H1 (cell line): ENCODE data around the gene FAM241B. TPM values are rescaled to one million over a fixed set of nuclear protein-coding genes. Genes with fewer than 3 reads are reported as not detected.
A peak's percentile ranks its signal among the peaks of the same experiment; 100 is the strongest.

Source experiments
- CTCF ChIA-PET: fragments of 300-600 bp; sonication (Branson Sonifier 250); formaldehyde crosslinking; loops from one replicate; lab custom pipeline; 2021; ENCODE audit not compliant: partially characterized antibody; lab: Charles Lee
- POLR2A ChIA-PET: fragments of 300-600 bp; sonication (Branson Sonifier 250); formaldehyde crosslinking; loops from one replicate; lab custom pipeline; 2021; ENCODE audit warnings: inconsistent platforms; ENCODE audit not compliant: partially characterized antibody; lab: Charles Lee
- DNase-seq, 2 experiments: peaks; one replicate each; pipeline versions ENCODE4 v3.0.0 to v3.0.0-alpha.2; 2010 to 2022; ENCODE audit warnings: low spot score in 2 of 2, low read depth in 1 of 2, mixed read lengths in 1 of 2
- FAIRE-seq: peaks from 2 replicates; lab custom pipeline; 2011; peaks lifted over from hg19 to GRCh38; lab: Jason Lieb, UNC
- H2AFZ ChIP-seq: 2 replicates; pipeline ENCODE4 v1.8.1; 2012; ENCODE audit warnings: low read length, inconsistent platforms
- H2AK5ac ChIP-seq: 2 replicates; pipeline ENCODE4 v1.6.1; 2013; ENCODE audit warnings: low read depth, low read length
- H2BK120ac ChIP-seq: replicated peaks from 2 replicates; pipeline ENCODE3; 2013; ENCODE audit warnings: low read depth, low read length, inconsistent platforms
- H2BK12ac ChIP-seq: 2 replicates; pipeline ENCODE4 v1.6.1; 2013; ENCODE audit warnings: low read depth, low read length
- H2BK15ac ChIP-seq: 2 replicates; pipeline ENCODE4 v1.6.1; 2013; ENCODE audit warnings: low read length
- H2BK20ac ChIP-seq: 2 replicates; pipeline ENCODE4 v1.6.1; 2013; ENCODE audit warnings: low read length
- H2BK5ac ChIP-seq: 2 replicates; pipeline ENCODE4 v1.6.1; 2013; ENCODE audit warnings: low read depth, low read length
- H3K14ac ChIP-seq: 2 replicates; pipeline ENCODE4 v1.6.1; 2013; ENCODE audit warnings: inconsistent platforms; ENCODE audit not compliant: insufficient read length
- H3K18ac ChIP-seq: 2 replicates; pipeline ENCODE4 v1.6.1; 2013; ENCODE audit warnings: low read length; ENCODE audit errors: extremely low read depth
- H3K23ac ChIP-seq: 2 replicates; pipeline ENCODE4 v1.6.1; 2013; ENCODE audit warnings: inconsistent platforms; ENCODE audit not compliant: insufficient read length
- H3K23me2 ChIP-seq: 2 replicates; pipeline ENCODE4 v1.6.1; 2013; ENCODE audit warnings: low read depth, low read length
- H3K27ac ChIP-seq: 2 replicates; pipeline ENCODE4 v1.6.1; 2011; ENCODE audit warnings: low read depth, low read length, inconsistent platforms
- H3K27me3 ChIP-seq, 4 experiments: replicated peaks in 1 of 4; 1 replicate in 1 of 4; 2 replicates in 3 of 4; pipeline versions ENCODE4 v1.6.1 to v1.8.1; 2011 to 2013; ENCODE audit warnings: low read length in 3 of 4, mild to moderate bottlenecking in 3 of 4, inconsistent platforms in 2 of 4, mixed read lengths in 2 of 4, moderate library complexity in 1 of 4; ENCODE audit not compliant: control insufficient read depth in 3 of 4, insufficient read depth in 3 of 4; ENCODE audit errors: extremely low read depth in 1 of 4
- H3K36me3 ChIP-seq, 4 experiments: 2 replicates each; pipeline versions ENCODE4 v1.6.1 to v1.8.1; 2011 to 2013; ENCODE audit warnings: mild to moderate bottlenecking in 4 of 4, low read length in 3 of 4, moderate library complexity in 2 of 4, control low read depth in 1 of 4, inconsistent platforms in 1 of 4; ENCODE audit not compliant: insufficient read depth in 4 of 4, control insufficient read depth in 2 of 4
- H3K4ac ChIP-seq: replicated peaks from 2 replicates; pipeline ENCODE3; 2013; ENCODE audit warnings: low read length, low read depth, mixed read lengths, inconsistent platforms; ENCODE audit not compliant: insufficient read length
- H3K4me1 ChIP-seq, 4 experiments: replicated peaks in 1 of 4; 1 replicate in 1 of 4; 2 replicates in 3 of 4; pipeline versions ENCODE4 v1.6.1 to v1.8.1; 2011 to 2013; ENCODE audit warnings: low read length in 3 of 4, inconsistent platforms in 2 of 4, mixed read lengths in 1 of 4; ENCODE audit not compliant: insufficient read depth in 4 of 4, control insufficient read depth in 3 of 4
- H3K4me2 ChIP-seq, 2 experiments: 2 replicates each; pipeline versions ENCODE4 v1.6.1 to v1.8.1; 2011 to 2013; ENCODE audit warnings: low read depth in 2 of 2, low read length in 2 of 2, control low read depth in 1 of 2, inconsistent platforms in 1 of 2, mild to moderate bottlenecking in 1 of 2; ENCODE audit not compliant: insufficient read depth in 1 of 2
- H3K4me3 ChIP-seq, 4 experiments: fragments of 200-600, 300-600 bp in 1 of 4; sonication (generic), shearing (Covaris generic), sonication (Bioruptor Twin) in 1 of 4; 2 replicates each; pipeline versions ENCODE4 v1.5.1 to v1.8.1; 2011 to 2016; ENCODE audit warnings: low read length in 4 of 4, low read depth in 3 of 4, control low read depth in 2 of 4, inconsistent platforms in 2 of 4, mild to moderate bottlenecking in 2 of 4, mixed read lengths in 1 of 4, moderate library complexity in 1 of 4; ENCODE audit not compliant: insufficient read depth in 2 of 4; ENCODE audit errors: extremely low read depth in 1 of 4
- H3K56ac ChIP-seq: replicated peaks from 2 replicates; pipeline ENCODE3; 2013; ENCODE audit warnings: low read depth, mild to moderate bottlenecking, mixed read lengths, low read length, inconsistent platforms; ENCODE audit not compliant: insufficient read length
- H3K79me1 ChIP-seq: 2 replicates; pipeline ENCODE4 v1.6.1; 2013; ENCODE audit warnings: low read depth, low read length, control low read depth
- H3K79me2 ChIP-seq, 2 experiments: 2 replicates each; pipeline versions ENCODE4 v1.6.1 to v1.8.1; 2012 to 2013; ENCODE audit warnings: low read length in 2 of 2, mild to moderate bottlenecking in 2 of 2, inconsistent platforms in 1 of 2; ENCODE audit not compliant: insufficient read depth in 2 of 2, control insufficient read depth in 1 of 2
- H3K9ac ChIP-seq, 4 experiments: replicated peaks in 1 of 4; 1 replicate in 1 of 4; 2 replicates in 3 of 4; pipeline versions ENCODE4 v1.6.1 to v1.8.1; 2011 to 2013; ENCODE audit warnings: low read depth in 3 of 4, low read length in 3 of 4, control low read depth in 2 of 4, mild to moderate bottlenecking in 2 of 4, moderate library complexity in 2 of 4, inconsistent platforms in 1 of 4; ENCODE audit errors: extremely low read depth in 1 of 4
- H3K9me3 ChIP-seq, 2 experiments: 2 replicates each; pipeline versions ENCODE4 v1.6.1 to v1.8.1; 2012 to 2013; ENCODE audit warnings: mild to moderate bottlenecking in 2 of 2, moderate library complexity in 2 of 2, control low read depth in 1 of 2, inconsistent platforms in 1 of 2, low read depth in 1 of 2, low read length in 1 of 2, mixed read lengths in 1 of 2; ENCODE audit not compliant: insufficient read depth in 2 of 2
- H4K20me1 ChIP-seq, 2 experiments: replicated peaks in 1 of 2; 2 replicates each; pipeline versions ENCODE3 to v1.8.1; 2011 to 2013; ENCODE audit warnings: inconsistent platforms in 2 of 2, low read length in 2 of 2, mild to moderate bottlenecking in 1 of 2; ENCODE audit not compliant: insufficient read depth in 2 of 2, control insufficient read depth in 1 of 2
- H4K5ac ChIP-seq: 2 replicates; pipeline ENCODE4 v1.6.1; 2013; ENCODE audit warnings: low read length, low read depth, mixed read lengths, inconsistent platforms; ENCODE audit not compliant: insufficient read length
- H4K8ac ChIP-seq: 2 replicates; pipeline ENCODE4 v1.8.0; 2013; ENCODE audit warnings: mild to moderate bottlenecking, moderate library complexity, low read length, inconsistent platforms; ENCODE audit not compliant: insufficient read depth; ENCODE audit errors: extremely low read depth
- H4K91ac ChIP-seq: replicated peaks from 2 replicates; pipeline ENCODE3; 2013; ENCODE audit warnings: low read length, mixed read lengths, inconsistent platforms; ENCODE audit not compliant: insufficient read length
- CTCF ChIP-seq, 3 experiments: IDR thresholded peaks; 1 replicate in 2 of 3; 2 replicates in 1 of 3; pipeline versions ENCODE4 v1.5.1 to v1.6.1; 2011; ENCODE audit warnings: low read length in 3 of 3, mild to moderate bottlenecking in 3 of 3, inconsistent platforms in 2 of 3, low read depth in 1 of 3, moderate library complexity in 1 of 3; ENCODE audit not compliant: insufficient read depth in 1 of 3; ENCODE audit errors: control extremely low read depth in 1 of 3
- NRF1 ChIP-seq: IDR thresholded peaks from 2 replicates; pipeline ENCODE4 v1.6.1; 2011; ENCODE audit warnings: mild to moderate bottlenecking, low read depth, low read length, improper control_type of control experiment
- RAD21 ChIP-seq, 2 experiments: IDR thresholded peaks in 1 of 2; conservative IDR thresholded peaks in 1 of 2; 2 replicates each; pipeline ENCODE4 v1.6.1; 2011; ENCODE audit warnings: low read depth in 2 of 2, low read length in 2 of 2, improper control_type of control experiment in 1 of 2, inconsistent platforms in 1 of 2, mild to moderate bottlenecking in 1 of 2, moderate library complexity in 1 of 2
- YY1 ChIP-seq: IDR thresholded peaks from 2 replicates; pipeline ENCODE4 v1.6.1; 2011; ENCODE audit warnings: low read depth, mild to moderate bottlenecking, low read length
- WGBS, 2 experiments: shearing (Covaris generic) in 1 of 2; methylation state at CpG; one replicate each; pipeline versions ENCODE4 v1.1.6 to v1.1.7; 2013 to 2015; ENCODE audit warnings: low lambda C conversion rate in 2 of 2, mixed read lengths in 2 of 2, inconsistent platforms in 1 of 2, low coverage in 1 of 2, missing lambda C conversion rate in 1 of 2; ENCODE audit not compliant: insufficient replicate concordance in 2 of 2, insufficient coverage in 1 of 2, insufficient read length in 1 of 2; ENCODE audit errors: extremely low coverage in 1 of 2, missing lambda C conversion rate in 1 of 2; 5-methylcytosine and 5-hydroxymethylcytosine counted together
- polyA plus RNA-seq, 7 experiments: library from polyadenylated mRNA; depleted of rRNA in 3 of 7; stranded (reverse) in 5 of 7; unstranded in 2 of 7; fragments of >200 nt in 5 of 7; fragments of 200-250 nt in 2 of 7; gene quantifications; 1 replicate in 5 of 7; 2 replicates in 1 of 7; 4 replicates in 1 of 7; pipeline versions ENCODE4 v1.2.1 to v1.2.3, GENCODE V29; 2011 to 2013; ENCODE audit warnings: missing spikeins in 2 of 7, mixed read lengths in 2 of 7
- total RNA-seq: library from RNA; stranded (reverse); fragmentation: NEBNext Ultra II Directional; extraction: Animal tissue kit (Norgen Biotek cat#: 25700); gene quantifications from 2 replicates; pipeline ENCODE4 v1.2.1, GENCODE V29; 2021

FAM241B gene
- total and polyA plus RNA-seq, 2 of the 8 experiments (the other 6 are each of a cell fraction or from before 2014, with no cell fraction given) = 19.3 to 30.1 TPM

- CTCF ChIA-PET = interaction anchor here (0.7 to 59.4 kb wide), 20 partner anchors 10 to 433 kb away, joined by 3 to 1374 read pairs (median 4); partner anchors contain the start of gene FAM241B
- no peak overlapping the region for H2AFZ ChIP-seq
- H3K4ac ChIP-seq = no peak overlapping the region
- H3K4me2 ChIP-seq = no peak overlapping the region
- no peak overlapping the region for H3K56ac ChIP-seq
- no peaks in the 10 kb centered on the region for H3K23me2 ChIP-seq
- 62% methylated on average over 7 of the region's 9 CpGs; no CpG with 5 or more reads in 1 of the 2 experiments for WGBS, 2 experiments
- H4K5ac ChIP-seq = no peak overlapping the region
- H2BK5ac ChIP-seq = no peak overlapping the region
- FAIRE-seq (no peak), DNase-seq (peak in 1 of 2 experiments; percentile 66)
- H4K91ac ChIP-seq = no peak overlapping the region
- no peaks in the 10 kb centered on the region; a peak in 1 of 7 replicates for H3K27me3 ChIP-seq
- H3K14ac ChIP-seq = no peak overlapping the region
- H3K79me2 ChIP-seq = no peaks in the 10 kb centered on the region
- no peak overlapping the region for H2AK5ac ChIP-seq
- H3K9ac ChIP-seq = no peak overlapping the region
- no peak overlapping the region; the same call in 1 of the 2 replicates for H4K8ac ChIP-seq
- H2BK20ac ChIP-seq = 0 out of 2 replicates have a peak overlapping the region, but pooled peaks have one; percentile 67
- peak; percentile 26 to 41; a peak in 3 of 4 replicates for TF ChIP-seq RAD21 (IDR thresholded peaks at IDR 0.05 in 1 of 2, conservative IDR thresholded peaks at IDR 0.05 in 1 of 2; ENCODE audit: low read depth in 2 of 2, low read length in 2 of 2)
- peak; percentile 61 to 80 (median 74) for TF ChIP-seq CTCF (IDR thresholded peaks at IDR 0.05; ENCODE audit: control extremely low read depth in 1 of 3, insufficient read depth in 1 of 3, low read depth in 1 of 3, low read length in 3 of 3)
- no peak for TF ChIP-seq NRF1
- TF ChIP-seq YY1 = no peak
- H2BK15ac ChIP-seq = no peak overlapping the region; the same call in 1 of the 2 replicates
- H3K23ac ChIP-seq = no peak overlapping the region
- no peak overlapping the region for H2BK120ac ChIP-seq
- no peaks in the 10 kb centered on the region for H4K20me1 ChIP-seq
- peaks cover 0 to 8% (median 1%) of the 10 kb centered on the region in 4 experiments; a peak in 3 of 7 replicates for H3K4me1 ChIP-seq
- H3K9me3 ChIP-seq = no peaks in the 10 kb centered on the region
- peak overlapping the region; percentile 50; the same call in 1 of the 2 replicates for H2BK12ac ChIP-seq
- POLR2A ChIA-PET = interaction anchor here (0.8 to 0.9 kb wide), 2 partner anchors 21 to 23 kb away, joined by 3 to 4 read pairs; no protein-coding TSS in a partner anchor
- H3K18ac ChIP-seq = no peak overlapping the region; the same call in 1 of the 2 replicates
- H3K4me3 ChIP-seq = no peak overlapping the region
- H3K36me3 ChIP-seq = no peaks in the 10 kb centered on the region
- H3K79me1 ChIP-seq = no peaks in the 10 kb centered on the region
- no peak overlapping the region for H3K27ac ChIP-seq
Measured at GRCh38 chr10:69663369-69663947, 33.4 kb downstream of the FAM241B start.
